IMR-90 (cell line): ENCODE results near the gene PCBP3. TPM values are rescaled to one million over a fixed set of nuclear protein-coding genes. Genes with fewer than 3 reads are reported as not detected.

Experiments used
- ATAC-seq: fragments of 200-7000 bp; cut with Tn5 transposase; 2 replicates; pipeline ENCODE4 v1.9.1; 2020; ENCODE audit warnings: low read depth, mild to moderate bottlenecking, moderate library complexity
- BruUV-seq: library from RNA; stranded (reverse); fragments of 400-500 nt; replicated peaks from 2 replicates; lab custom pipeline; 2021; lab: Mats Ljungman, UMichigan
- CTCF ChIA-PET: fragments of 300-600 bp; formaldehyde crosslinking; extraction: SDS; loops from one replicate; lab custom pipeline; 2021; ENCODE audit warnings: antibody characterized with exemption; lab: Yijun Ruan, JAX
- POLR2A ChIA-PET: fragments of 300-600 bp; sonication (Branson Sonifier 250); formaldehyde crosslinking; loops from one replicate; lab custom pipeline; 2022; ENCODE audit warnings: antibody characterized with exemption; ENCODE audit not compliant: unreplicated experiment; lab: Charles Lee
- DNase-seq: peaks from one replicate; pipeline ENCODE4 v3.0.0; 2013
- H2AFZ ChIP-seq: replicated peaks from 2 replicates; pipeline ENCODE3; 2013; ENCODE audit warnings: low read length, mild to moderate bottlenecking; ENCODE audit not compliant: poor library complexity
- H2AK5ac ChIP-seq: 2 replicates; pipeline ENCODE4 v1.6.1; 2013; ENCODE audit warnings: low read depth, low read length, inconsistent platforms
- H2AK9ac ChIP-seq: replicated peaks from 2 replicates; pipeline ENCODE3; 2013; ENCODE audit warnings: mild to moderate bottlenecking, low read depth, low read length, moderate library complexity; ENCODE audit not compliant: poor library complexity
- H2BK120ac ChIP-seq: 2 replicates; pipeline ENCODE4 v1.6.1; 2013; ENCODE audit warnings: low read depth, low read length, inconsistent platforms
- H2BK15ac ChIP-seq: 3 replicates; pipeline ENCODE4 v1.6.1; 2013; ENCODE audit warnings: low read depth, low read length, inconsistent platforms
- H2BK20ac ChIP-seq: 2 replicates; pipeline ENCODE4 v1.6.1; 2013; ENCODE audit warnings: low read depth, mild to moderate bottlenecking, inconsistent platforms, low read length, moderate library complexity
- H2BK5ac ChIP-seq: 2 replicates; pipeline ENCODE4 v1.6.1; 2013; ENCODE audit warnings: mild to moderate bottlenecking, low read depth, low read length, inconsistent platforms; ENCODE audit not compliant: poor library complexity, severe bottlenecking
- H3K14ac ChIP-seq: replicated peaks from 2 replicates; pipeline ENCODE4 v1.6.1; 2013; ENCODE audit warnings: low read depth, low read length, inconsistent platforms
- H3K18ac ChIP-seq: 2 replicates; pipeline ENCODE4 v1.6.1; 2013; ENCODE audit warnings: low read depth, low read length, control low read depth
- H3K23ac ChIP-seq: 2 replicates; pipeline ENCODE4 v1.6.1; 2013; ENCODE audit warnings: low read depth, low read length, inconsistent platforms
- H3K27ac ChIP-seq: 2 replicates; pipeline ENCODE4 v1.5.1; 2013; ENCODE audit warnings: mild to moderate bottlenecking, control low read depth, low read length; ENCODE audit not compliant: insufficient read depth
- H3K27me3 ChIP-seq: 2 replicates; pipeline ENCODE4 v1.6.1; 2013; ENCODE audit warnings: low read length; ENCODE audit not compliant: control insufficient read depth, insufficient read depth
- H3K36me3 ChIP-seq: 2 replicates; pipeline ENCODE4 v1.6.1; 2013; ENCODE audit warnings: low read length, mixed read lengths; ENCODE audit not compliant: control insufficient read depth, insufficient read depth
- H3K4ac ChIP-seq: 2 replicates; pipeline ENCODE4 v1.6.1; 2013; ENCODE audit warnings: low read depth, low read length, inconsistent platforms
- H3K4me1 ChIP-seq: 2 replicates; pipeline ENCODE4 v1.6.1; 2013; ENCODE audit warnings: low read length, mixed read lengths; ENCODE audit not compliant: control insufficient read depth, insufficient read depth
- H3K4me2 ChIP-seq: 2 replicates; pipeline ENCODE4 v1.6.1; 2013; ENCODE audit warnings: low read depth, mild to moderate bottlenecking, control low read depth, low read length, moderate library complexity
- H3K4me3 ChIP-seq: 2 replicates; pipeline ENCODE4 v1.5.1; 2013; ENCODE audit warnings: low read depth, mild to moderate bottlenecking, control low read depth, low read length, moderate library complexity; ENCODE audit not compliant: insufficient read depth
- H3K56ac ChIP-seq: 2 replicates; pipeline ENCODE4 v1.6.1; 2013; ENCODE audit warnings: low read length, inconsistent platforms; ENCODE audit not compliant: insufficient read depth; ENCODE audit errors: extremely low read depth
- H3K79me1 ChIP-seq, 2 experiments: 2 replicates each; pipeline ENCODE4 v1.6.1; 2013; ENCODE audit warnings: low read length in 2 of 2, inconsistent platforms in 1 of 2, low read depth in 1 of 2
- H3K9ac ChIP-seq: 2 replicates; pipeline ENCODE4 v1.6.1; 2013; ENCODE audit warnings: low read depth, low read length, control low read depth
- H3K9me1 ChIP-seq: 2 replicates; pipeline ENCODE4 v1.6.1; 2013; ENCODE audit warnings: low read length, inconsistent platforms; ENCODE audit not compliant: insufficient read depth
- H3K9me3 ChIP-seq: 2 replicates; pipeline ENCODE4 v1.6.1; 2013; ENCODE audit warnings: low read length; ENCODE audit not compliant: control insufficient read depth, insufficient read depth
- H4K20me1 ChIP-seq: 2 replicates; pipeline ENCODE4 v1.6.1; 2013; ENCODE audit warnings: low read length, inconsistent platforms; ENCODE audit not compliant: insufficient read depth
- H4K5ac ChIP-seq: 2 replicates; pipeline ENCODE4 v1.6.1; 2013; ENCODE audit warnings: mild to moderate bottlenecking, low read depth, low read length, control low read depth
- H4K8ac ChIP-seq, 2 experiments: 2 replicates each; pipeline ENCODE4 v1.6.1; 2013; ENCODE audit warnings: low read depth in 2 of 2, low read length in 2 of 2, control low read depth in 1 of 2, inconsistent platforms in 1 of 2
- H4K91ac ChIP-seq: 2 replicates; pipeline ENCODE4 v1.6.1; 2013; ENCODE audit warnings: low read depth, low read length, inconsistent platforms; ENCODE audit not compliant: insufficient read depth
- BHLHE40 ChIP-seq: fragments of 150-350 bp; IDR thresholded peaks from 2 replicates; pipeline ENCODE4 v1.6.1; 2016; ENCODE audit warnings: mild to moderate bottlenecking, low read depth, low read length
- CEBPB ChIP-seq: IDR thresholded peaks from 2 replicates; pipeline ENCODE4 v1.6.1; 2012; ENCODE audit warnings: low read depth, low read length, improper control_type of control experiment
- CHD1 ChIP-seq: IDR thresholded peaks from 2 replicates; pipeline ENCODE4 v1.6.1; 2012; ENCODE audit warnings: low read depth, low read length, improper control_type of control experiment
- POLR2A ChIP-seq: IDR thresholded peaks from 2 replicates; pipeline ENCODE4 v1.6.1; 2012; ENCODE audit warnings: mild to moderate bottlenecking, low read depth, low read length
- SMC3 ChIP-seq: fragments of 150-350 bp; IDR thresholded peaks from 2 replicates; pipeline ENCODE4 v1.6.1; 2016; ENCODE audit warnings: low read depth, mild to moderate bottlenecking, antibody characterized with exemption, low read length, moderate library complexity
- USF2 ChIP-seq: fragments of 150-350 bp; IDR thresholded peaks from 2 replicates; pipeline ENCODE4 v1.6.1; 2017; ENCODE audit warnings: mild to moderate bottlenecking, antibody characterized with exemption, low read length, low read depth
- WGBS, 2 experiments: methylation state at CpG; one replicate each; pipeline versions ENCODE4 v1.1.5 to v1.1.7; 2013; ENCODE audit warnings: missing lambda C conversion rate in 2 of 2; ENCODE audit not compliant: insufficient read length in 1 of 2; ENCODE audit errors: extremely low coverage in 2 of 2; 5-methylcytosine and 5-hydroxymethylcytosine counted together
- dilution Hi-C: fragments of 300-500 bp; cut with HindIII; formaldehyde crosslinking; loops from one replicate; pipeline ENCODE4 v1.14.3; 2018; ENCODE audit warnings: low sequenced_read_pairs; ENCODE audit not compliant: unreplicated experiment
- in situ Hi-C: fragments of 300-500 bp; cut with MboI; formaldehyde crosslinking; loops from 3 replicates; pipeline ENCODE4 v1.14.3; 2019; ENCODE audit warnings: low sequenced_read_pairs, inconsistent platforms, mixed read lengths
- intact Hi-C: fragments of 100-400 bp; cut with micrococcal nuclease; formaldehyde crosslinking; loops from 2 replicates; pipeline ENCODE4 v1.10.0; 2022
- polyA plus RNA-seq, 3 experiments: library from polyadenylated mRNA; depleted of rRNA; stranded (reverse); fragments of >200 nt; gene quantifications; 2 replicates each; pipeline ENCODE4 v1.2.3, GENCODE V29; 2012; ENCODE audit warnings: low replicate concordance in 1 of 3
- total RNA-seq: library from RNA; depleted of rRNA; stranded (reverse); fragments of >200 nt; gene quantifications from 2 replicates; pipeline ENCODE4 v1.2.3, GENCODE V29; 2012
- TF ChIP-seq, protein P1 (sequence below): fragments of 150-350 bp; IDR thresholded peaks from 2 replicates; pipeline ENCODE4 v1.6.1; 2016; ENCODE audit warnings: low read depth, mild to moderate bottlenecking, low read length, moderate library complexity, borderline replicate concordance
- TF ChIP-seq, protein P2 (sequence below): conservative IDR thresholded peaks from 2 replicates; pipeline ENCODE4 v1.5.1; 2012; ENCODE audit warnings: mild to moderate bottlenecking, low read depth, low read length, improper control_type of control experiment

The PCBP3 gene
- total and polyA plus RNA-seq, 2 of the 4 experiments (the other 2 are of a cell fraction): 2.9 to 3.9 TPM

DNA sequence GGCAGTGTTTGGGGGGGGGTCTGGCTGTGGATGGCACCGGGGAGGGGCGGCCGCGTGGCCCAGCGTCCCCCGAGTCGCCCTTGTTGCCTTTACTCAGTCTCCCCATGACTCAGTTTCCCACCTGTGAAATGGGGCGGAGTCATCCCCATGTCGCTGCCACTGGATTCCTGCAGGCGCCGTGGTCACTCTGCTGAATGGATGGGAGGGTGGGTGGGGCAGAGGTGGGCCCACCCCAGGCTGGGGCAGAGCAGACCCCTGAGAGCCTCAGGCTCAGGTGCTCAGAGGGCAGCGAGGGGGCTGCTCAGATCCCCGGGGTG is 340.1 kb downstream of the PCBP3 start:
- Histone ChIP-seq H4K91ac (peak overlapping the region; percentile 84; the same call in 1 of the 2 replicates), H2BK20ac (no peak overlapping the region), H3K14ac (peak overlapping the region; percentile 98), H3K23ac (peak overlapping the region; percentile 95), H3K9ac (peak overlapping the region; percentile 100), H3K4me2 (peak overlapping the region; percentile 91), H4K5ac (no peak overlapping the region), H2AK5ac (peak overlapping the region; percentile 74; the same call in 1 of the 2 replicates), H2BK5ac (peak overlapping the region; percentile 98), H3K4ac (peak overlapping the region; percentile 80), H3K18ac (no peak overlapping the region; the same call in 1 of the 2 replicates), H3K27me3 (no peaks in the 10 kb centered on the region), H3K4me3 (peak overlapping the region; percentile 95), H2AK9ac (peak overlapping the region; percentile 99), H3K9me1 (peaks cover 9% of the 10 kb centered on the region), H3K56ac (no peak overlapping the region), H4K20me1 (peaks cover 63% of the 10 kb centered on the region), H3K36me3 (peaks cover 52% of the 10 kb centered on the region), H2BK15ac (no peak overlapping the region), H3K79me1 (peaks cover 11 to 65% of the 10 kb centered on the region in 2 experiments; a peak in 3 of 4 replicates), H3K27ac (peak overlapping the region; percentile 99), H3K4me1 (peaks cover 25% of the 10 kb centered on the region), H2AFZ (peak overlapping the region; percentile 1), H3K9me3 (no peaks in the 10 kb centered on the region), H4K8ac (peak overlapping the region; percentile 54 to 67; a peak in 2 of 4 replicates), H2BK120ac (0 out of 2 replicates have a peak overlapping the region, but pooled peaks have one; percentile 6)
- ATAC-seq (no peak), DNase-seq (no peak)
- in situ Hi-C loops (no loop called here), intact Hi-C loops (no loop called here), dilution Hi-C loops (no loop called here)
- POLR2A ChIA-PET: interaction anchor here (1.2 kb wide), 1 partner anchor 73 kb away, joined by 3 read pairs; no protein-coding TSS in a partner anchor
- BruUV-seq: no TSS peak
- CTCF ChIA-PET: no interaction called here
- no CpG with 5 or more reads among the region's 13 CpGs for WGBS, 2 experiments
- TF ChIP-seq CHD1 (no peak), POLR2A (no peak), BHLHE40 (no peak), CEBPB (no peak), SMC3 (no peak), USF2 (no peak)
- TF ChIP-seq, protein P1, sequence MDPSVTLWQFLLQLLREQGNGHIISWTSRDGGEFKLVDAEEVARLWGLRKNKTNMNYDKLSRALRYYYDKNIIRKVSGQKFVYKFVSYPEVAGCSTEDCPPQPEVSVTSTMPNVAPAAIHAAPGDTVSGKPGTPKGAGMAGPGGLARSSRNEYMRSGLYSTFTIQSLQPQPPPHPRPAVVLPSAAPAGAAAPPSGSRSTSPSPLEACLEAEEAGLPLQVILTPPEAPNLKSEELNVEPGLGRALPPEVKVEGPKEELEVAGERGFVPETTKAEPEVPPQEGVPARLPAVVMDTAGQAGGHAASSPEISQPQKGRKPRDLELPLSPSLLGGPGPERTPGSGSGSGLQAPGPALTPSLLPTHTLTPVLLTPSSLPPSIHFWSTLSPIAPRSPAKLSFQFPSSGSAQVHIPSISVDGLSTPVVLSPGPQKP: no peak
- TF ChIP-seq, protein P2, sequence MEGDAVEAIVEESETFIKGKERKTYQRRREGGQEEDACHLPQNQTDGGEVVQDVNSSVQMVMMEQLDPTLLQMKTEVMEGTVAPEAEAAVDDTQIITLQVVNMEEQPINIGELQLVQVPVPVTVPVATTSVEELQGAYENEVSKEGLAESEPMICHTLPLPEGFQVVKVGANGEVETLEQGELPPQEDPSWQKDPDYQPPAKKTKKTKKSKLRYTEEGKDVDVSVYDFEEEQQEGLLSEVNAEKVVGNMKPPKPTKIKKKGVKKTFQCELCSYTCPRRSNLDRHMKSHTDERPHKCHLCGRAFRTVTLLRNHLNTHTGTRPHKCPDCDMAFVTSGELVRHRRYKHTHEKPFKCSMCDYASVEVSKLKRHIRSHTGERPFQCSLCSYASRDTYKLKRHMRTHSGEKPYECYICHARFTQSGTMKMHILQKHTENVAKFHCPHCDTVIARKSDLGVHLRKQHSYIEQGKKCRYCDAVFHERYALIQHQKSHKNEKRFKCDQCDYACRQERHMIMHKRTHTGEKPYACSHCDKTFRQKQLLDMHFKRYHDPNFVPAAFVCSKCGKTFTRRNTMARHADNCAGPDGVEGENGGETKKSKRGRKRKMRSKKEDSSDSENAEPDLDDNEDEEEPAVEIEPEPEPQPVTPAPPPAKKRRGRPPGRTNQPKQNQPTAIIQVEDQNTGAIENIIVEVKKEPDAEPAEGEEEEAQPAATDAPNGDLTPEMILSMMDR: no peak
